Breast epithelium (tissue), 3 donors: ENCODE measurements around the gene ZSWIM3.

Experiments
- POLR2A ChIP-seq: fragments of 450-650 bp; IDR thresholded peaks from one replicate; pipeline ENCODE4 v1.6.1; 2016; ENCODE audit warnings: antibody characterized with exemption, mild to moderate bottlenecking, moderate library complexity
- POLR2AphosphoS5 ChIP-seq, 3 donors: sonication (generic); formaldehyde crosslinking; IDR thresholded peaks; one replicate each; pipeline ENCODE4 v1.6.1; 2017; ENCODE audit warnings: antibody characterized with exemption in 3 of 3
- TF ChIP-seq, protein P1 (sequence below), 3 donors: fragments of 450-650 bp; IDR thresholded peaks; one replicate each; pipeline ENCODE4 v1.5.1; 2016 to 2017; ENCODE audit warnings: antibody characterized with exemption in 3 of 3, mild to moderate bottlenecking in 3 of 3, moderate library complexity in 3 of 3

DNA sequence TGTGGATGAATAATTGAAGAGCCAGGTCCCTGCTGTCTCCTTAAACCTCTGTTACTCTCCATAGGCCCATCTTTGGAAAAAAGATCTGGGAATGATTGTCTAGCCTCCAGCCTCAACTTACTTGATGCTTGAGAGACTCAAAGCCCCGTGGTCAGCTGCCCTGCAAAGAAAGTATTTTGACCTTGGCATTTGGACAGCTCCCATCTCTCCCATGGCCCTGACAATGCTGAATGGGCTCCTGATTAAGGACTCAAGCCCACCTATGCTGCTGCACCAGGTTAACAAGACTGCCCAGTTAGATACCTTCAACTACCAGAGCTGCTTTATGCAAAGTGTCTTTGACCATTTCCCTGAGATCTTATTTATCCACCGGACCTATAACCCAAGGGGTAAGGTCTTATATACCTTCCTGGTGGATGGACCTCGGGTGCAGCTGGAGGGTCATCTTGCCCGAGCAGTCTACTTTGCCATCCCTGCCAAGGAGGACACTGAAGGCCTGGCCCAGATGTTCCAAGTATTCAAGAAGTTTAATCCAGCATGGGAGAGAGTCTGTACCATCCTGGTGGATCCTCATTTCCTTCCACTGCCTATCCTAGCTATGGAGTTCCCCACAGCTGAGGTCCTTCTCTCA, 25.2 kb downstream of the ZSWIM3 start:
- TF ChIP-seq, protein P1, sequence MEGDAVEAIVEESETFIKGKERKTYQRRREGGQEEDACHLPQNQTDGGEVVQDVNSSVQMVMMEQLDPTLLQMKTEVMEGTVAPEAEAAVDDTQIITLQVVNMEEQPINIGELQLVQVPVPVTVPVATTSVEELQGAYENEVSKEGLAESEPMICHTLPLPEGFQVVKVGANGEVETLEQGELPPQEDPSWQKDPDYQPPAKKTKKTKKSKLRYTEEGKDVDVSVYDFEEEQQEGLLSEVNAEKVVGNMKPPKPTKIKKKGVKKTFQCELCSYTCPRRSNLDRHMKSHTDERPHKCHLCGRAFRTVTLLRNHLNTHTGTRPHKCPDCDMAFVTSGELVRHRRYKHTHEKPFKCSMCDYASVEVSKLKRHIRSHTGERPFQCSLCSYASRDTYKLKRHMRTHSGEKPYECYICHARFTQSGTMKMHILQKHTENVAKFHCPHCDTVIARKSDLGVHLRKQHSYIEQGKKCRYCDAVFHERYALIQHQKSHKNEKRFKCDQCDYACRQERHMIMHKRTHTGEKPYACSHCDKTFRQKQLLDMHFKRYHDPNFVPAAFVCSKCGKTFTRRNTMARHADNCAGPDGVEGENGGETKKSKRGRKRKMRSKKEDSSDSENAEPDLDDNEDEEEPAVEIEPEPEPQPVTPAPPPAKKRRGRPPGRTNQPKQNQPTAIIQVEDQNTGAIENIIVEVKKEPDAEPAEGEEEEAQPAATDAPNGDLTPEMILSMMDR (IDR thresholded peaks at IDR 0.05) = no peak
- TF ChIP-seq POLR2A = no peak
- TF ChIP-seq POLR2AphosphoS5 (IDR thresholded peaks at IDR 0.05) = no peak
